Activated CD8-positive, alpha-beta memory T cell treated with anti-CD3 and anti-CD28 coated beads, Interleukin-2, amount 50 U/mL, for 1 hour (primary cell): ENCODE data around the gene ASB5.
"Not testable (repeated sequence)": the region's sequence is repeated elsewhere in the genome, so short reads cannot be mapped to it uniquely, and the experiment has no call there.

Source experiments
- DNase-seq: peaks from one replicate; pipeline ENCODE4 v3.0.0-alpha.2; 2020; ENCODE audit errors: extremely low read depth

ASB5 gene, protein sequence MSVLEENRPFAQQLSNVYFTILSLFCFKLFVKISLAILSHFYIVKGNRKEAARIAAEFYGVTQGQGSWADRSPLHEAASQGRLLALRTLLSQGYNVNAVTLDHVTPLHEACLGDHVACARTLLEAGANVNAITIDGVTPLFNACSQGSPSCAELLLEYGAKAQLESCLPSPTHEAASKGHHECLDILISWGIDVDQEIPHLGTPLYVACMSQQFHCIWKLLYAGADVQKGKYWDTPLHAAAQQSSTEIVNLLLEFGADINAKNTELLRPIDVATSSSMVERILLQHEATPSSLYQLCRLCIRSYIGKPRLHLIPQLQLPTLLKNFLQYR

DNA sequence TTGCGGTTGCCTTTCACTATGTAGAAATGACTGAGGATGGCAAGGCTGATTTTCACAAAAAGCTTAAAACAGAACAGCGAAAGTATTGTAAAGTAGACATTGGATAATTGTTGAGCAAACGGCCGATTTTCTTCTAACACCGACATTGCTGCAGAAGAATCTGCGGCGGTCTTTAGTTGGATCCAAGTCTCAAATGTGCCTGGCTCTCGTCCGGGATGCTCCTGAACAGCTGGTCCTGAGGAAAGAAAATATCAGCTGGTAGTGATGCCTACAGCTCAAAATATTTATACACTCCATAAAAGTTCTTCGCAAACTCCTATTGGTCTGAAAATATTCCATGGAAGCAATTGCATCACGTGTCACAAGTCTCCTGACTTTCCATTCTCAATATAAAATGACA lies at the start of gene ASB5:
ASB5 (minus strand) TSS at position 260 of the 400 bp plus-strand sequence; CDS start at position 146, 114 bp downstream.
- DNase-seq: no peak

DNA sequence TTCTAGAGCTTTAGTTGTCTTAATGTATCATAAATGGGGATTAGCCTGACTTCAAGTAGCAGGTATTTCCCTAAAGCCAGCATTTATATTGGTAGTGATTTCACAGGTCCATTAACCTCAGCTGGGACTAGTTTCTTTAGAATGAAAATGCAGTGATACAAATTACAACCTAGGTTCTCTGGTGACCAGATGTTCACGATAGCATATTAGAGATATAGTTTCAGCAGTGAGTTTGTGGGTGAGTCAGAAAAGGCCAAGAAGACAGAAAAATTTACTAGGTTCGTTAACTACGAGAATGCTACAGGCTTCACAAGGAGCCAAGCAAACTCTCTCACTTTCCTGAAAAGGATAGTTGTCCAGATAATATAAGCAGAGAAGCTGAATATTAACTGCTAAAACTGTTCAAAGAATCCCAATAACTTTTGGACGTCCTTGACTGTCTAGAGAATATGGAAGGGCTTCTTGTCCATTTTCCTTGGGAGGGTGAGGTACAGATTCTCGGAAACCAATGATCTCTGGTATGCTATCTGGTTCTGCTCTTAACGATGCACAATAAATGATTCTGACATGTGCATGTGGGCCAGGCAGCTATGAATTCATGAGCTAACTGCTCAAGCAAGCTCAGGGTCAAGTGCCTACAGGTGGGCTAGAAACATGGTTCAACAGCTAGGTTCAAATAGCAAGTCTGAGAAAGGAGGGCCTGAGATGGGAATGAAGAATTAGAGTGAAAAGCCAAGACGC lies 44.7 kb upstream of the ASB5 start:
- no peak for DNase-seq

DNA sequence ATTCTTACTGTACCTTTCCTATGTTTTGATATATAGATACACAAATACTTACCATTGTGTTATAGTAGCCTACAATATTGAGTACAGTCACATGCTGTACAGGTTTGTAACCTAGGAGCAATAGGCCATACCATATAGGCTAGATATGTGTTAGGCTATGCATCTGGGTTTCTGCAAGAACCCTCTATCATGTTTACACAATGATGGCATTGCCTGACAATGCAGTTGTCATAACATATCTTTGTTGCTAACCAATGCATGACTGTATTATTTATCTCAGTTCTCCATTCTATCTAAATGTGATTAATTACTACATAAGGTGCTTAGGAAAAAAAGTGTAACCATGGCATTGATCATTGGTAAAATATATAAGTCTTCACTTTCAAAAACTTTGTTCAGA lies 40.8 kb upstream of the ASB5 start:
- DNase-seq: no peak

DNA sequence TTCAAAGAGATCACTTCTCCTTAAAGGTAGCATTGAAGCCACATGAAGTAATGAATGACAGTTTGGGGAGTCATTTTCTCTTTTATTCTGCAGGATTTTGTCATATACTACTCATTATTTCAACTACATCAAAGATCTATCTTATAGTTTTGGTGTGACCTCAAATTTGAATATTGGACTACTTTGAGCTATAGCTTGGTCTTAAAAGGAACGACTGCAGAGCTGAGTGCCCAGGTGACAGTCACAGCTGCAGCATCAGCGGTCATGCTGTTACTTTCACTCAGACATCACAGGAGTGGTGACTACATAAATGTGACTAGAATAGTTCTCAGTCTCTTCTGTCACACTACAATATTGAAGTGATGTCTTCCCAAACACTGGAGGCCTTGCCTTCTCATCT lies 40.0 kb upstream of the ASB5 start:
- no peak for DNase-seq

DNA sequence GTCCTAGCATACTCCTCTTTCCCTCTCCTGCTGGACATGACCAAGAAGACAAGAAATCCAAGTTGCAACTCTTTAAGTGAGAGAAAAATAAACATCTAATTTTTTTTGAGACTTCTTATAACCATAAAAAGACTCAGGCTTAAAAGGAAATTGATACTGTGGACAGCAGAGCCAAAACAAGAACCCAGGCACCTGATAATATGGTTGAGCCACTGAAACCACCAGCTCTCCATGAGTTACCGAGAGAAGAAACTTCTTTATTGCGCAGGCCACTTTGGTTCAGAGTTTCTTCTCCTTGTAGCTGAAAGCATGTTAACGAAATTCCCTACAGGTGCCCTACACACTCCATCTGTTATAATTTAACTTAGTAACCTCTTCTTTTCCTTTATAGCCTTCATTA lies 39.4 kb upstream of the ASB5 start:
- DNase-seq: no peak

DNA sequence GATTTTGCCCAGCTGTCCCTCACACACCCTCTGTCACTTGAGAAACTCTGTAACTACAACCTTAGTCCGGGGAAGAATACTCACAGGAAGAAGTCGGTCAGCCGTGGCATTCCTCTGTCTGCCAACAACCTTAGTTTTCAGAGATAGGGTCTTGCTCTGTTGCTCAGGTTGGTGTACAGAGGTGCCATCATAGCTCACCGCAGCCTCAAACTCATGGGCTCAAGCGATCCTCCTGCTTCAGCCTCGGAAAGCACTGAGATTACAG lies 38.6 kb upstream of the ASB5 start:
- no peak for DNase-seq

DNA sequence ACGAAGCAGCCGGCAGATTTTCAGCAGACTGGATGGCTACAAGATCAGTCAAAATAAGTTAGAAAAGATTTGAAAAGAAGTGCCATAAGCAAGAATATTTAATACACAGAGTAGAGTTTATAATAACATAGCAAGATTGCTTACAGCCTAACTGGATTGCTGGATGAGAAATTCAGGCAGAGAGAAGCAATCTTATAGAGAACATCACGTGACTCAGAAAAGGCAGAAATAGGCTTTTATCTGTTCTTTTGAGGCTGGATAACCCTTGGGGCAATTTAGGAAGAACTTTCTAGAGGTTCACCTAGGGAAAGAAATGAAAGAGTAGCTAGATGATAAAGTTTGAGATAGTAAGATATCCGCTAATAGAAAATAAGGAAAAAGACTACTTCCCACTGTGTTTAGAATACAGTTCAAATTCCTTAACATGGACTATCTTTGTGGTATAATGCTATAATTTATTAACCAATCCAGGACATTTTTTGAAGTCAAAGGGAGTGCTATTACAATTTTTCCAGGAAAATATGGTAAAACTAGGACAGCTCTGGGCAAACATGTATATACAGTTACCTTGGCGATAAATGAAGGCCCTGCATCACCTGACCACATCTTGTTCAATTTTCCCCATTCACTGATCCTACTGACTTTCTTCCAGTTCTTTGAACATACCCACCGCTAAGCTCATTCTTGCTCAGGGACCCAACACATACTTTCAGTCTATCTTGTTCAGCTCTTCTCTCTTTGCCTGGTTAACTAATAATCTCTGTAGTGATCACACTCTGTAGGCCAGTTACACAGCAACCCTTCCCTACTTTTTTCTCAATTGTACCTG lies 38.0 kb upstream of the ASB5 start:
- no peak for DNase-seq

DNA sequence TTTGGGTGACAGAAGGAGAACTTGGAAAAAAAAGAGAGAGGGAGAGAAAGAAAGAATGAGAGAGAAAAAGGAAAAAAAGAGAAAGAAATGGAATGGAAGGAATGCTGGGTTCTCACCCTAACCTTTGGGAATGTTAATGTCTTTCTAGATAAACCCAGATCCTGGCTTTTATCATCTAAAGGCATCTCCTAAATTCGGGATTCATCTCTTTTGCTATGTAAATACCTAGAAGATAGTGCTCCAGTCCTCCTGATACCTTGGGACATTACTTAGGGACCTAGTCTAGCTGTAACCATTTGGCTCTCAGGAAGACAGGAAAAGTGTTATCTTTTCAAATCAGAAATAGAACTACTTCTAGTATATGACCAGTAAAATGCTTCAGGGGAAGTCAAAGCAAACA lies 34.9 kb upstream of the ASB5 start:
- DNase-seq: no peak

DNA sequence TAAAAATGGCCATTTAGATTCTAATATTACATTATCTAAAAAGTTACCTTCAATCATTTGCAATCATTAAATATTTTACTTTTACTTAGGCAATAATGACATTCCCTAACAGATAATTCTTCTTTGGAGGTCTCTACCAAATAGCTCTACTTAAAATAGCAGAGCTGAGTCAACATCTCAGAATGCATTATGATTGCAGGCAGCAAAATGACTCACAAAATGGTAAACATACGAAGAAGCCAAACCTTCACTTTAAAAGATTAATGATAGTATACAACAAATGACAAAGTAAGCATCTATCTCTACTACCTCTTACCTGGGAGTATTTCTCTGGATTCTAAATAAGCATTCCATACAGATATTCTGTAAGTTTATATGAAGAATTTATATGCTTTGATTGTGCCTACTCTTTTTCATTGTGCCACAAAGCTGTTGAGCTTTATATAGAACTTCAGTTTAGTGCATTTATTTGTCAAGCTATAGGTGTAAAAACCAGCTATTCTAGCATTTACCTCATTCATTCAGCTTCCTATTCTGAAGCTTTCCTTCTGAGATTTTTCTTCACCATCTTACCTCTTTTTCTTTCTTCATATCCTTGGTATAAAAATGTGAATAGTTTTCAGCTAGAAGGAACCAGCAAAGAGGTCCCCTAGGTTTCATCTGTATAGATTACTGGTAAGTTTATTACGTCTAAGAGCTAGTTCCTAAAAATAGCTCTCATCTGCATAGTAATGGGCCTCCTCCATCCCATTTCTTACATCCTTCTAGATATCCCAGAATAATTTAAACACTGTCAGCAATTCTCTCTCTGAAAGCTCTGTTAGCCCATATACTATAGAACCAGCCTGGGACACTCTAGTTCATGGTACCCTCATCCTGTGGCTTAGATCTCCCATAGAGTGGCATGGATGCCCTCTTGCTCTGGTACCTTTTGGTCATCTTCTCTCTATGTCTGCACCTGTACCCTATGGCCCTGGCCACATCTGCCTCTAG lies 33.6 kb upstream of the ASB5 start:
- no peak for DNase-seq

DNA sequence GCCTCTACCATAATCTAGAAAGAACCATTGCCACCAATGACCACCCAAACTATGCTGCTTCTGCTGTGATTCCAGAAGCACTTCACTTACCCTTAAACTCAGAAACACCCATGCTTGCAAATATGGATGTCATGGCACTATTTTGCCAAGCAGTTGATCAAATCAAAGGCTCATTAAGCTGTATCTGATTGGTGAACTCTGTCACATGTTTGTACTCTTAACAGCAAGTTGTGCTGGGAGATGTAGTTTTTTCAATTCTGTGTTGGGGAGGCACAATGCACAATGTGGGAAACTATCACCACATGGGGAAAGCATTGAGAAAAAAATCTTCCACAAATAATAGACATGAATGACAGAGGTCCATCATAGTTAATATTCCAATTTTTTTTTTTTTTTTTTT lies 31.5 kb upstream of the ASB5 start:
- no peak for DNase-seq

DNA sequence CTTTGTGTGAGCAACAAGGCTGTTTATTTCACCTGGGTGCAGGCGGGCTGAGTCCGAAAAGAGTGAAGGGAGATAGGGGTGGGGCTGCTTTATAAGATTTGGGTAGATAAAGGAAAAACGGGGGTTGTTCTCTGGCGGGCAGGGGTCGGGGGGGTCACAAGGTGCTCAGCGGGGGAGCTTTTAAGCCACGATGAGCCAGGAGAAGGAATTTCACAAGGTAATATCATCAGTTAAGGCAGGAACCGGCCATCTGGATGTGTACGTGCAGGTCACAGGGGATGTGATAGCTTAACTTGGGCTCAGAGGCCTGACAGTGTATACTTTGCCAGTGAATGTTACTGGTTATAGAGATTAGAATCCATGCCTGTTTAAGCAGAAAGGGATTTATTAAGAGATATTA lies 31.0 kb upstream of the ASB5 start:
- DNase-seq: no peak

DNA sequence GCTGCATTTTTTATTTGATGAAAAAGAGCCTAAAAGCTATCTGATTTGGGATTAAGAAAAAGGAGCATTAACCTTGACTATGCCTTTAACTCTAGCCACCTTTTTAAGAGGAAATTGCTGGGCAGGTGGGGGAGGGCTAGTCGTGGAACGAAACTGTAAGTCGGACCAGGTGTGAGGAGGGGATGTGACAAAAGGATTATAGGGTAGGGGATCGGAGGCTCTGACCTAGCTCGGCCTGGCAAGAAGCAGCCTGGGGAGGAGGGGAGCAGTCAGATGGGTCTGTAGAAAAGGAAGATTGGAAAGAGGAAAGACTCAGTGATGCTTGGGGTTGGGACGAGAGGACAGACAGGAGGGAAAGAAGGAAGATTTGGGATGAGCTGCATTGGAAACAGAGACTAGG lies 29.6 kb upstream of the ASB5 start:
- no peak for DNase-seq

DNA sequence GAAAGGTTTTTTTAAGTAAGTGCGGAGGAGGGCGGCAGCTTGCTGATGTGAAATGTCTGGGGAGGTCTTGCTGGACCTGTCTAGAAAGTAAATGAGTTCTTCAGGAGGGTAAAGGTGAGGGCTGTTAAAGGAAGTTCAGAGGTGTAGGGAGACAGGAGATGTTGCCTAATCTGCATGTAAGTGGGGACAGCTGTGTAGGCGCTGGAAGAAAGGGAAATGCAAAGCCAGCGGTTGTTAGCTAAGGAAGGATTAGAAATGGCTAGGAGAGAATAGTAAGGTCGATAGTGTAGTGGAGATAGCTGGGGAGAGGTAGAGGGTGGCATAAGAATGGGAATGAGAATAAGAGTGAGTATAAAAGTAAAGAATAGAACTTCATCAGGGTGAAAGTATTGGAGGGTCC lies 26.9 kb upstream of the ASB5 start:
- not testable (repeated sequence) for DNase-seq

DNA sequence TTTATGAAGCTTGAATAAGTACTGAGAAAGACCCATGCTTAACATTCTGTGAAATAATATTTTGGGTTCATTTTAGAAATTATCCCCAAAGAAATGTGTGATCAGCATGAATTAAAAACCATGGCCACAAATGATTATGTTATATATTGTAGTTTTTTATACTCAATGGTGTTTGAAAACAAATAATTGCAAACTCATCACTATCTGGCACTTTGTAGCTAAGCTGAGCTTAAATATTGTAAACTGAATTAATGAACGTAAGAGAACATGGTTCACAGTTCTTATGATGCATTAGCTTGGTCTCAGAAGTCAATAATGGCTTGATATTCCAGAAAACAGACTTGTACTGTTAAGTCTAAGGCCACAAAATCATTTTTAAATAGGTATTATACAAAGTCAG lies 24.6 kb upstream of the ASB5 start:
- no peak for DNase-seq

DNA sequence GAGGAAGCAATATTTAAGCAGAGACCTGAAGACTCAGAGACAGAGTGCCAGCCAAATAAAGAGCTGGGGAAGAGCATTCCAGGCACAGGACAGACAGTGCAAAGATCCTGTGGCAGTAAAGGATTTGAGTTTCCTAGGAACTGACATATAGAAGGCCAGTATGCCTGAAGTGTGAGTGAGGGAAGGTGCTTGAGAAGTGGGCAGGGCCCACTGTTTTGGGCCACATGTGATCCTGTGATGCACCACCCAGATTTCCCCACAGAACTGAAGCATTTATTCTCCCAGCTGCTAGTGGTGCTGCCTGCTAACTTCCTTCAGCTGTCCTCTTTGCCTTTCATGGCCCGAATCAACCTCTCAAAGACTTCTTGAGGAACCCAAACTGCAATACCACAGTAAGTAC lies 23.9 kb upstream of the ASB5 start:
- no peak for DNase-seq

DNA sequence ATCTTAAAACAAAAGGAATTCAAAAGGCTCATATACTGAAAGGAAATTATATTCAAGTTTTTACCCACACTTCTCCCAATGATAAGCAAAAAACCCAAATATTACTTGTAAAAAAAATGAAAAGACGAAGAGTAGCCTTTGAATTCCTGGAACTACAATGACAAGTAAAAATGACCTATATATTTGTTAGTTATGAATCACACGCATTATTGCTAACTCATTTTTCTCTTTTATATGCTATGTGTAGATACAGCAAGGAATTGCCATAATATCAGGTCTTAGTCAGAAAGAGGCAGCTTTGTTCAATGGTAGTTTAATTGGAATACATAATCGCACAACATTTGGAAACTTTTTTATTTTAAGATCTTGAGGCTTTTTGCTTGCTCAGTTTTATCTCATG lies 22.7 kb upstream of the ASB5 start:
- DNase-seq: no peak

DNA sequence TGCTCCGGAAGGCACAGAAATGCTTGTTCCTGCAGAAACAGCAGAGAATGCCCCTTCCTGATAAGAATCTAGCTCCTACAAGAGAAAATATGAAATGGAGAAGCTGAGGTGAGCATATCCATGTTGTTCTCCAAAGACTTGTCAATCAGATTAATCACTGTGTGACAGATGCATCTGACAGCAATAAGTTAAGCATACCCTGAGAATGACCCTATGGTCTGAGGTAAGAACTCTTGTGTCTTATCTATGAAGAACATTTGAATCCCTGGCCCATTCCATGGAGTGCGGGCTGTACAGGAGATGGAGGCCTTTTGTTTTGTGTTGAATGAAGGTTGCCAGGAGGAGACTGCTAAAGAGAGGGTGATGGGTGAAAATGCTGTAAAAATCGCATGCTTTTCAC lies 21.5 kb upstream of the ASB5 start:
- no peak for DNase-seq

DNA sequence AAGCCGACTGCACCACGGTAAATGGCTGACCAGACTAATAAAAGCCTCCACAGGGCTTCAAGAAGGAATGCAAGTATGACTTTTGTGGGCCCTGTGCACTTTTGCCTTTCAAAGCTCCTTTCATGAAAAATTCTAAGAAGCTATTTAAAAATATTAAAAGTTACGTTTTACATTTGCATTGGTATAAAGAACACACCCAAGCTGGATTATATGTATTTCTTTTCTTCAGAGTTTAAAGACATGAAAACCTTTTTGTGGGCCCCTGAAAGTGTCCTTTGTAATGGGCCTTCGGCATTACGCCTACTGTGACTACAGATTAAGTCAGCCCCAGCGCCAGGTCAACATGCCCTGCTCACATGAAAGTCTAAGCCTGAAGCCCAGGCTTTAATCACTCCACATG lies 20.5 kb upstream of the ASB5 start:
- no peak for DNase-seq

DNA sequence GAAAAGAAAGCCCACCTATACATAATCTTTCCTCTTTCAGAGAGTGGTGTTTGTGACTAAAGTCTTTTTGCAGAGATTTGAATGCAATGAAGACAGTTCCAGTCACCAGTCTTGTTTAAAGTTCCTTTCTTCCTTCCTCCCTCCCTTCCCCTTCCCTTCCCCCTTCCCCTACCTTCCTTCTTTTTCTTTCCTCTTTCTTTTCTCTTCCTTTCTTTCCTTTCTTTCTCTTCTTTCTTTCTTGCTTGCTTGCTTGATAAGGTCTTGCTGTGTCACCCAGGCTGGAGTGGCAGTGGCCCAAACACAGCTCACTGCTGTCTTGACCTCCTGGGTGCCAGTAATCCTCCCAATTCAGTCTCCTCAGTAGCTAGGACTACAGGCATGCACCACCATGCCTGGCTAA lies 19.0 kb upstream of the ASB5 start:
- no peak for DNase-seq

DNA sequence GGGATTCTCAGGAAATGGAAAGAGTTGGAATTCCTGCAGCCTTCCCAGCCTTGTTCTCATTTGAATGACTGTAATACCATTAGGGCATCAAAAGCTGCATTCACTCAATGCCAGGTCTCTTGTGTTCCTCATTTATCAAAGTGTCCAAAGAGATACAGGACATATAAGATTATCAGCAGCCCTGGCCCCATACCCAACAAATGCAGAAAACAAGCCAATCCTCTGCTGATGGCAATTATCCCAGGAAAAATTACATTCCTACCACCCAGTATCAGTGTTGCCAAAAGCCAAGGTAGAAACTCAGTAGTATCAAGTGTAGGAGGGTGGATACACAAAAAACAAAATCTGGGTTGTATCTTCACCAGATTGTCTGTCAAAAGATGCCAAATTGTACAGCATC lies 18.5 kb upstream of the ASB5 start:
- no peak for DNase-seq

DNA sequence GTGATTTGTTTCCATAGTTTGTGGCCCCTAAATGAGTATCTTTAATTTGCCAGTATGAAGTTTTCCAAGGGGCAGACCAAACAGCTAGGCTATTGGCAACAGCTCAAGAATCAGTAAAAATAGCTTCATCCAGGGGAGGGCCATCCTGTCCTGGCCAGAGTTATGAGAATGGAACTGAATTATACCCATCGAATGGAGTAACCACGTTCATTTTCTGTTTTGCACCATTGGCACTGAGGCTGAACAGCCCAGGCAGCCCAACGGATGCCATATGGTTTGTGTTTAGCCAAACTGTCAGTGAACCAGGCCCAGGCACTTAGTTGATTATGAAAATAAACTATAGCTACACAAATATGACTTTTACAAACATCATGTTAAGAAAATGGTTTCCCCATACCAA lies 17.7 kb upstream of the ASB5 start:
- no peak for DNase-seq

DNA sequence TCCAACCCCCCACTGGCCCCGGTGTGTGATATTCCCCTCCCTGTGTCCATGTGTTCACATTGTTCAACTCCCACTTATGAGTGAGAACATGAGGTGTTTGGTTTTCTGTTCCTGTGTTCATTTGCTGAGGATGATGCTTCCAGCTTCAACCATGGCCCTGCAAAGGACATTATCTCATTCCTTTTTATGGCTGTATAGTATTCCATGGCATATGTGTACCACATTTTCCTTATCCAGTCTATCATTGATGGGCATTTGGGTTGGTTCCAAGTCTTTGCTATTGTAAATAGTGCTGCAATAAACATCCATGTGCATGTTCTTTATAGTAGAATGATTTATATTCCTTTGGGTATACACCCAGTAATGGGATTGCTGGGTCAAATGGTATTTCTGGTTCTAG lies 10.5 kb upstream of the ASB5 start:
- not testable (repeated sequence) for DNase-seq
